HL-60/S4 treated with phorbol 12-myristate 13-acetate at 8.2 ng/mL for 4 days and 3 days (cell line): Measurements from ENCODE around the gene FMOD.

ENCODE experiments used
- in situ Hi-C: fragments of 300-500 bp; cut with MboI; formaldehyde crosslinking; loops from 2 replicates; pipeline ENCODE4 v1.15.0; 2022; ENCODE audit warnings: low sequenced_read_pairs

The FMOD gene

GRCh38 chr1:203351037-203351625 is at the start of gene FMOD:
Gene FMOD (minus strand): TSS chr1:203351122. CDS start chr1:203348270, 2,852 bp downstream.
- in situ Hi-C loops, result no loop called here

DNA sequence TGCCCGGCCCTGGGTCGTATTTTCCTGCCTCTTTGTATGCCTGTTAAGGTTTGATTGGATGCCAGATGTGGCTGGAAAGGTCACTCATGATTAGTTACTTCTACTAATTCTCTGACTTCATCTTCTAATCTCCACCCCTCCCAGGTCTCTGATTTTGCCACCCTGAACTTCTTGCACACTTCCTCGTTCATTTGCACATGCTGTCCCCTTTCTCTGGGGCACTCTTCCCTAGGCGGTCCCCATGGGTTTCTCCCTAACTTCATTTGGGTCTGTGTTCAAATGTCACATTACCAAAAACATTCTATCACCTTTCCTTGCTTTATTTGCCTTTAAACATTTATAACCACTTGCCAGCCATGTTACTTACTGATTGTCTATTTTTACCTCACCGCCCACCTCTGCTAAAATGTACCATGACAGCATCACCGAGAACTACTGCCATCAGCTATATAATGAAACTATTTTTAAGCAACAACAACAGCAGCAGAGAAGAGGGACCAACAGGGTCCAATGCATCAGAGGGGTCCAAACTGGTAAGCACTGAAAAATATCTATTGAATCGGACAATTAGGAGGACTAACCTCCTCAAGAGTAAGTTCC is 45.8 kb upstream of the FMOD start:
- in situ Hi-C loops, result no loop called here

GRCh38 chr1:203395751-203396150 is 44.8 kb upstream of the FMOD start:
- in situ Hi-C loops, result no loop called here

- in situ Hi-C loops, result no loop called here
Observed at GRCh38 chr1:203390298-203390697, 39.4 kb upstream of the FMOD start.

GRCh38 chr1:203388683-203389082 is 37.8 kb upstream of the FMOD start:
- in situ Hi-C loops, result no loop called here

- in situ Hi-C loops, result no loop called here
Observed at GRCh38 chr1:203382026-203382425, 31.1 kb upstream of the FMOD start.

DNA sequence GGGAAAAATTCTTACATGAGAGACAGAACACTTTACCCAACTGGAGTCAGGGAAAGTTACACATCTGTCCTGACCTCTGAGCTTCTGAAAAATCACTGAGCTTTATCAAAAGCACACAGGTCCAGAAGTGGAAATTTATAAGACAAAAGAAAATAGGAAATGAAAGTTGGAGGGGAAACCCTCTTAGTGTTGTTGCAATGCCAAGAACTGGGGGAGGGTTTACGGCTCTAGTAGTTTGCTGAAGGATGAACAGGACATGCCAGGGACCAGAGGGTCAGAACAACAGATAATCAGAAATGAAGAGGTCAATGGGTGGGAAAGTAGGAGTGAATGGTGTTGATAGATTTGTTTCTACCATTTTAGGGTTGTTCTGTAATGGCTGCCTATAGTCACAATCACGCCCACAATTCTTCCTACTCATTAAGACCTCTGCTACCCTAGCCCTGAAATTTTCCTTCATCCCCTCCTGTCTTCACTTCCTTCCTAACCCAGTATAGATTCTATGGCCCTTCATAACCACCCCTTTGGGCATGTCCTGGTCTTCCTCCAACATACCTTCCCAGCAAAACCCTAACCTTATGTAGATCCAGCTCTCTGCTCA is 30.3 kb upstream of the FMOD start:
- in situ Hi-C loops, result no loop called here

GRCh38 chr1:203380420-203381150 is 29.7 kb upstream of the FMOD start:
- in situ Hi-C loops, result no loop called here

- in situ Hi-C loops, result no loop called here
Observed at GRCh38 chr1:203379825-203380224, 28.9 kb upstream of the FMOD start.

- in situ Hi-C loops, result no loop called here
Observed at GRCh38 chr1:203378556-203379245, 27.8 kb upstream of the FMOD start.

DNA sequence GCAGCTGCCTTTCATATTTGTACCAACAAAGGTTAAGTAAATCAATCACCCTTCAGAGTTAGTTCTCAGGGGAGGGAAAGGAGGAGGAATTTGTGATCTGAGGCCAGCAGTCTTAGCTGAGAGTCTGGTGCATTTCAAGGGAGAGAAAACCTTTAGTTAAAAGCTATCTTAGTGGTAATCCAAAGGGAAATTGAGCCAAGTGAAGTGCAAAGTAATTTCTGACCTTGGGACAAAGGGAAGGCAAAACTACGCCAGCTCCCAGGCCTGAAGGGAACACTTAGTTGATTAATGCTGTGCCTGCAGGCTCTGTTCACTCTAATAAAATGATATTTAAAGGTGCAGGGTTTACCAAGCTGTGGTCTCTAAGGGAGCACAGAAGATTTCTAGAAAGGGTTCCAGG is 23.1 kb upstream of the FMOD start:
- in situ Hi-C loops, result no loop called here

DNA sequence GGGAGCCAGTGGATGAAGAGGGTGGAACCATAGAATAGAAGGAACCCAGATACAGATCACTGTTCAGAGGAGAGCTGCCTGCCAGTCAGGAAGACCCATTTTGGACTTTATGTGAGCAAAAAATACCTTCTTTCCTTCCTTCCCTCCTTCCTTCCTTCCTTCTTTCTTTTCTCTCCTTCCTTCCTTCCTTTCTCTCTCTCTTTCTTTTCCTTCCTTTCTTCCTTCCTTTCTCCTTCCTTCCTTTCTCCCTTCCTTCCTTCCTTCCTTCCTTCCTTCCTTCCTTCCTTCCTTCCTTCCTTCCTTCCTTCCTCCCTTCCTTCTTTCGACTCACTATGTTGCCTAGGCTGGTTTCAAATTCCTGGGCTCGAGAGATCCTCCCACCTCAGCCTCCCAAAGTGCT is 22.1 kb upstream of the FMOD start:
- in situ Hi-C loops, result no loop called here

- in situ Hi-C loops, result no loop called here
Observed at GRCh38 chr1:203371288-203371687, 20.4 kb upstream of the FMOD start.

GRCh38 chr1:203369666-203370065 is 18.7 kb upstream of the FMOD start:
- in situ Hi-C loops, result no loop called here

DNA sequence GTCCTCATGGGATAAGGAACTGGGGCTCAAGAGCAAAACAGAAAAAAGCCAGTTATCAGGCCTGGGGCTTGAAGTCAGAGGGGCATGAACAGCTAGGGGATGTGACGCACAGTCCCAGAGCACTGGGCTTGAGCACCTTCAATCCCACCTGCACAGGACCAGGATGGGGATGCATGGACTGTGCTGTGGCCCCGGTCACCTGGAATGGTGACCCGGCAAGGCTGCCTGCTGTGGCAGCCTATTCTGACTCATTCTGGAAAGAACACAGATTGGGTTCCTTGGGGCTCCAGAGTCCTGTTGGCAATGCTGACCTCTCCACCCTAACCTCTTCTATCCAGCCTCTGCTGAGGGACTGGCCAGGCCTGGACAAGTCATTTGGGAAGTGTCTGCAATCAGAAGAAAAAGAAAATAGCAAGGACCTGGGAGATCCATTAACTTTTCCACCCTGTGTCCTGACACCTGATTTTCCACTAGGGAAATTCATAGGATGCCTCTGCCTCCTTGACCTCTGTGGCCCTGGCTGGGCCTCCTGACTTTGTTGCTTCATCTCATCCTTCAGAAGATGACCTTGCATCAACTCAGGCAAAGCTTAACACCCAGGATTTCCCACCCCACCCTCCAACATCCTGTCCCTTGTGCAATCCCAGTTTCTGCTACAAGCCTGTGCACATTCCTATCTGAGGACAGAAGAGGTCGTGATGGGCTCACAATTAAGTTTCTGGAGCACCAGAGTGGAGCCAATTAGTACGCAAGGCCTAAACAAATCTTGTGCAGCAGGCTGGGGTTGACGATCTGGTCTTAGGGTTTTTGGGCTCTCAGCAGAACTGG is 17.9 kb upstream of the FMOD start:
- in situ Hi-C loops, result no loop called here

DNA sequence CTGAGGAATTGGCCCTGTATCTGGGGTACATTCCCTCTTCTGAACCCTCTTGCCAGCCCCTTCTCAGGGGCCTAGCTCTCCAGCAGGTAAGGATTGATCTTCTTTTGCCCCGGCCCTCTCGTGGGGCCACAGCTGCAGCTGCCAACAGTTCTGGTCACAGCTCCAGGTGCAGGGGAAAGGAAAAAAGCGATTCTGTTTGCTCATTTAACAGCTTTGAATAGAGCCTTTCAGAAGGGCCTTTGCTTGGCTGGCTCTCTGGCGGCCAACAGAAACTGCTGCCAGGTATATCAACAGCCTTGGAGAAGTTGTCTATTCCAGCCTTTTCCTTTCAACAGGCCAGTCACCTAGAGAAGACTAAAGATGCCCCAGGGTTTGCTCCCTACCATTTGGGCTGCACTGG is 16.1 kb upstream of the FMOD start:
- in situ Hi-C loops, result no loop called here

DNA sequence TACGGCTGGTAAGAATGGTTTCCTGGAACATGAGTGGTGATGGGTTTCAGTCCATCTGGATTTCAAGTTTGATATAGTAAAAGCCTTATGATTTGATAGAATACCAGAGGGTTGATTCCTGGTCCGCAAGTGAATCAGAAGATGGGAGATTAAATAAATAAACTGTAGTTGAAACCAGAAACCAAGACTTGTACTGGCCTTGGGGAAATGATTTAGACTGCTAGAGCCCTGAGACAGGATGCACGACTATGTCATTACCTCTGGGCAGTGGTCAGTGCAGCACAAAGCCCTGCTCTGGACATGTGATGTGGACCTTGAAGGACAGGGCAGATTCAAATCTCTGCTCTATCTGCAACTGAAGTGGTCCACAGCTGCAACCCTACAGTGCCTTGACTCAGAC is 15.6 kb upstream of the FMOD start:
- in situ Hi-C loops, result no loop called here

DNA sequence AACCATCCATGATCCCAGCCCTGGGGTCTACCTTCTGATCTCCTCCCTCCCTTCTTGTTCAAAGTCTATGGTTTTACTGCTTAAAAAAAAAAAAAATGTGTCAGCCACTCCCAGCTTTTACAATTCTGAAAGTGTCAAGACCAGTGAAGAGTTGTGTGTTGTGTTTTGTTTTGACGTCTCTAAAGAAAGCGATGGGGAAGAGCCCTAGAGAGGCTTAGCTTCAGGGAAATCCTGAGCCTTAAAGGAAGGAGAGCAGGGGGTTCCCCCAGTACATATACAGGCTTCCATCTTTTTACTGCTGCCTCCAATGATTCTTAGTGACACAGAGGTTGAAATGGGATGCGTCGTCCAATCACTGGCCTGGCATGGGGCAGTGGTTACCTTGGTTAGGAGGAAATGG is 13.9 kb upstream of the FMOD start:
- in situ Hi-C loops, result no loop called here

- in situ Hi-C loops, result no loop called here
Observed at GRCh38 chr1:203364094-203364801, 13.3 kb upstream of the FMOD start.

- in situ Hi-C loops, result no loop called here
Observed at GRCh38 chr1:203362720-203363025, 11.8 kb upstream of the FMOD start.
